HepG2 (cell line): ENCODE data around the gene GPR37L1. TPM values are rescaled to one million over a fixed set of nuclear protein-coding genes. Genes with fewer than 3 reads are reported as not detected.

Experiments used
- ATF7-NPFF ChIP-seq: sonication (generic); formaldehyde crosslinking; IDR thresholded peaks from 2 replicates; pipeline ENCODE4 v1.8.1; 2023; ENCODE audit warnings: mild to moderate bottlenecking, low read depth, missing genetic modification reagents, moderate library complexity
- FOXO4 ChIP-seq: sonication (generic); formaldehyde crosslinking; conservative IDR thresholded peaks from 2 replicates; pipeline ENCODE4 v1.8.1; 2023; ENCODE audit warnings: missing genetic modification reagents
- HNRNPUL1 ChIP-seq: fragments of 200-400 bp; formaldehyde crosslinking; IDR thresholded peaks from 2 replicates; pipeline ENCODE4 v1.6.1; 2017; ENCODE audit warnings: low read depth, mild to moderate bottlenecking, low read length, moderate library complexity
- NCOA2 ChIP-seq: sonication (generic); formaldehyde crosslinking; IDR thresholded peaks from 2 replicates; pipeline ENCODE4 v1.8.0; 2022; ENCODE audit warnings: inconsistent platforms
- NFKBIZ ChIP-seq: IDR thresholded peaks from 2 replicates; pipeline ENCODE4 v1.6.1; 2018; ENCODE audit warnings: missing genetic modification reagents, missing compliant biosample characterization
- NFRKB ChIP-seq: fragments of 450-650 bp; IDR thresholded peaks from 2 replicates; pipeline ENCODE4 v1.6.1; 2017
- NR2F1 ChIP-seq, 2 experiments: fragments of 450-650 bp in 1 of 2; formaldehyde crosslinking in 1 of 2; IDR thresholded peaks; 2 replicates each; pipeline versions ENCODE4 v1.5.0 to v1.6.1; 2016 to 2020; ENCODE audit warnings: mild to moderate bottlenecking in 1 of 2, missing compliant biosample characterization in 1 of 2, missing genetic modification reagents in 1 of 2, moderate library complexity in 1 of 2
- RORA ChIP-seq: sonication (generic); formaldehyde crosslinking; IDR thresholded peaks from 2 replicates; pipeline ENCODE4 v1.5.0; 2020; ENCODE audit warnings: mild to moderate bottlenecking, missing genetic modification reagents, moderate library complexity
- SP140L ChIP-seq: sonication (generic); formaldehyde crosslinking; IDR thresholded peaks from 2 replicates; pipeline ENCODE4 v1.4.0; 2020; ENCODE audit warnings: missing genetic modification reagents, borderline replicate concordance
- SRSF1 ChIP-seq: fragments of 200-400 bp; formaldehyde crosslinking; optimal IDR thresholded peaks from 2 replicates; pipeline ENCODE3; 2017; ENCODE audit warnings: mild to moderate bottlenecking, low read depth, low read length, moderate library complexity
- XRCC5 ChIP-seq: fragments of 200-400 bp; formaldehyde crosslinking; optimal IDR thresholded peaks from 2 replicates; pipeline ENCODE3; 2017; ENCODE audit warnings: mild to moderate bottlenecking, low read length
- ZIK1 ChIP-seq: sonication (generic); formaldehyde crosslinking; IDR thresholded peaks from 2 replicates; pipeline ENCODE4 v1.5.0; 2020; ENCODE audit warnings: mild to moderate bottlenecking, low read depth, missing genetic modification reagents, borderline replicate concordance
- ZNF431 ChIP-seq: sonication (generic); formaldehyde crosslinking; IDR thresholded peaks from 2 replicates; pipeline ENCODE4 v1.9.0; 2022; ENCODE audit warnings: missing genetic modification reagents, low read depth, mild to moderate bottlenecking, borderline replicate concordance
- ZNF451 ChIP-seq: sonication (generic); formaldehyde crosslinking; IDR thresholded peaks from 2 replicates; pipeline ENCODE4 v1.5.0; 2020; ENCODE audit warnings: mild to moderate bottlenecking, missing genetic modification reagents
- ZNF839 ChIP-seq: sonication (generic); formaldehyde crosslinking; IDR thresholded peaks from 2 replicates; pipeline ENCODE4 v1.4.0; 2020; ENCODE audit warnings: missing genetic modification reagents, mild to moderate bottlenecking, borderline replicate concordance
- ZSCAN21 ChIP-seq: sonication (generic); formaldehyde crosslinking; IDR thresholded peaks from 2 replicates; pipeline ENCODE4 v1.8.0; 2022; ENCODE audit warnings: mild to moderate bottlenecking, missing genetic modification reagents, moderate library complexity, borderline replicate concordance
- polyA plus RNA-seq, 8 experiments: library from polyadenylated mRNA; depleted of rRNA in 3 of 8; stranded (reverse) in 7 of 8; unstranded in 1 of 8; fragments of >200 nt; fragmentation: Illumina TruSeq in 4 of 8; extraction: Trizol in 4 of 8; gene quantifications; 2 replicates each; pipeline versions ENCODE4 v1.2.1 to v1.2.3, GENCODE V29; 2011 to 2016; ENCODE audit warnings: low read depth in 4 of 8, missing spikeins in 1 of 8, mixed read lengths in 1 of 8; ENCODE audit not compliant: insufficient read depth in 1 of 8
- total RNA-seq, 5 experiments: library from RNA; depleted of rRNA; stranded (reverse); fragments of >200 nt; fragmentation: Illumina TruSeq; extraction: Trizol; gene quantifications; 2 replicates each; pipeline ENCODE4 v1.2.3, GENCODE V29; 2016; ENCODE audit warnings: low read depth in 1 of 5
- TF ChIP-seq, protein P1 (sequence below): sonication (generic); formaldehyde crosslinking; IDR thresholded peaks from 2 replicates; pipeline ENCODE4 v1.8.1; 2023; ENCODE audit warnings: mild to moderate bottlenecking, inconsistent platforms, moderate library complexity, missing genetic modification reagents, borderline replicate concordance
- TF ChIP-seq, protein P2 (sequence below): sonication (generic); formaldehyde crosslinking; IDR thresholded peaks from 2 replicates; pipeline ENCODE4 v1.8.1; 2022; ENCODE audit warnings: low read depth, mild to moderate bottlenecking, missing genetic modification reagents
- TF ChIP-seq, protein P3 (sequence below): sonication (generic); formaldehyde crosslinking; IDR thresholded peaks from 2 replicates; pipeline ENCODE4 v1.4.0; 2020; ENCODE audit warnings: missing genetic modification reagents

The GPR37L1 gene
- total and polyA plus RNA-seq, 2 of the 13 experiments (the other 11 are each of a cell fraction or from before 2014, with no cell fraction given): 0.13 TPM; not detected in 1

DNA sequence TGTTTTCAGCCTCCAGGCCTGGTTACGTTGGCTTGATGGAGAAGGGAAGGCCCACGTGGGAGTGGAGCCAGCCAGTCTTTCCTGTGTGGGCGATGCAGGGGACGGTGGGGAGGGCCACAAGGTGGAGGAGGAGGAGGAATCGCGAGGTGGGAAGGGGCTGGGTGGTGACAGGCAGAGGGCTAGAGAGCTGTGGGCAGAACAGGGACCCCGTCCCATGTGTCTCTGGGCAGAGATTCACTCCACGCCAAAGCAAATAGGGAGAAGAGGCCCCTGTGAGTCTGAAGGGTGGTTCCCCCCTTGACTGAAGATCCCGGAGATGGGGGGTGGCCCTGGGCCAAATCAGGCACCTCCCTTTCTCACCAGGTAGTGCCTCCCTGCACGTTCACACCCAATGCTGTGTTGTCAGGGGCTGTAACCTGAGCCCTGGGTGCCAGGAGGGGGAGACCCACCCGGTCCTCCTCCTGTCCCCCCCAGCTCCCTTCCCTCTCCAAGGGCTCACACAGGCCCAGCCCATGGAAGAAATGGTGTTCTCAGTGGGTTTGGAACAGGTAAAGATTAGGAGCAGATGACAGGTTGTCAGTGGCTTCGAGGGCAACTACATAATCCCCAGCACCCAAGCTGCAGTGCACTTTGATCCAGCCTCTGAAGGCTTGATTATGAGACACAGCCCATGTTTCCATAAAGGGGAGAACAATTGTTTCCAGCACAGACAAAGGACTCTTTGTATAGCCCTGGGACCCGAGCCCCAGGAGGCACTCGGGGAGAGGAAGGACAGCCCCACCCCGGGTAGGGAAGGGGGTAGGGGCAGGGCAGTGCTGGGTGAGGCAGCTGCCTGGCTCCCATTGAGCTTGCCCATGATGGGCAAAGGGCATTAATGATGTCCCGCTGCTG, 37.7 kb upstream of the GPR37L1 start (continued):
- TF ChIP-seq, protein P1, sequence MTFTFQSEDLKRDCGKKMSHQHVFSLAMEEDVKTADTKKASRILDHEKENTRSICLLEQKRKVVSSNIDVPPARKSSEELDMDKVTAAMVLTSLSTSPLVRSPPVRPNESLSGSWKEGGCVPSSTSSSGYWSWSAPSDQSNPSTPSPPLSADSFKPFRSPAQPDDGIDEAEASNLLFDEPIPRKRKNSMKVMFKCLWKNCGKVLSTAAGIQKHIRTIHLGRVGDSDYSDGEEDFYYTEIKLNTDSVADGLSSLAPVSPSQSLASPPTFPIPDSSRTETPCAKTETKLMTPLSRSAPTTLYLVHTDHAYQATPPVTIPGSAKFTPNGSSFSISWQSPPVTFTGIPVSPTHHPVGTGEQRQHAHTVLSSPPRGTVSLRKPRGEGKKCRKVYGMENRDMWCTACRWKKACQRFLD (CRISPR knock-in tag): no peak
- TF ChIP-seq HNRNPUL1 (no peak), NFKBIZ (peak; percentile 49; the same call in 1 of the 2 replicates), FOXO4 (no peak), XRCC5 (peak; percentile 61), RORA (CRISPR knock-in tag) (no peak), ZSCAN21 (CRISPR knock-in tag) (peak; percentile 93; the same call in 1 of the 2 replicates), SP140L (CRISPR knock-in tag) (no peak), ATF7-NPFF (CRISPR knock-in tag) (peak; percentile 43; the same call in 1 of the 2 replicates), SRSF1 (peak; percentile 33), NR2F1 (CRISPR knock-in tag; IDR thresholded peaks at IDR 0.05) (0 out of 4 replicates have a peak, but pooled peaks of 1 of the 2 experiments have one; percentile 3), ZIK1 (CRISPR knock-in tag) (0 out of 2 replicates have a peak, but pooled peaks have one; percentile 44), ZNF431 (no peak; the same call in 1 of the 2 replicates), ZNF839 (0 out of 2 replicates have a peak, but pooled peaks have one; percentile 57), ZNF451 (CRISPR knock-in tag) (peak; percentile 80; the same call in 1 of the 2 replicates), NFRKB (no peak), NCOA2 (CRISPR knock-in tag) (peak; percentile 59; the same call in 1 of the 2 replicates)
- TF ChIP-seq, protein P2, sequence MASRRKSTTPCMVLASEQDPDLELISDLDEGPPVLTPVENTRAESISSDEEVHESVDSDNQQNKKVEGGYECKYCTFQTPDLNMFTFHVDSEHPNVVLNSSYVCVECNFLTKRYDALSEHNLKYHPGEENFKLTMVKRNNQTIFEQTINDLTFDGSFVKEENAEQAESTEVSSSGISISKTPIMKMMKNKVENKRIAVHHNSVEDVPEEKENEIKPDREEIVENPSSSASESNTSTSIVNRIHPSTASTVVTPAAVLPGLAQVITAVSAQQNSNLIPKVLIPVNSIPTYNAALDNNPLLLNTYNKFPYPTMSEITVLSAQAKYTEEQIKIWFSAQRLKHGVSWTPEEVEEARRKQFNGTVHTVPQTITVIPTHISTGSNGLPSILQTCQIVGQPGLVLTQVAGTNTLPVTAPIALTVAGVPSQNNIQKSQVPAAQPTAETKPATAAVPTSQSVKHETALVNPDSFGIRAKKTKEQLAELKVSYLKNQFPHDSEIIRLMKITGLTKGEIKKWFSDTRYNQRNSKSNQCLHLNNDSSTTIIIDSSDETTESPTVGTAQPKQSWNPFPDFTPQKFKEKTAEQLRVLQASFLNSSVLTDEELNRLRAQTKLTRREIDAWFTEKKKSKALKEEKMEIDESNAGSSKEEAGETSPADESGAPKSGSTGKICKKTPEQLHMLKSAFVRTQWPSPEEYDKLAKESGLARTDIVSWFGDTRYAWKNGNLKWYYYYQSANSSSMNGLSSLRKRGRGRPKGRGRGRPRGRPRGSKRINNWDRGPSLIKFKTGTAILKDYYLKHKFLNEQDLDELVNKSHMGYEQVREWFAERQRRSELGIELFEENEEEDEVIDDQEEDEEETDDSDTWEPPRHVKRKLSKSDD (CRISPR knock-in tag): no peak
- TF ChIP-seq, protein P3, sequence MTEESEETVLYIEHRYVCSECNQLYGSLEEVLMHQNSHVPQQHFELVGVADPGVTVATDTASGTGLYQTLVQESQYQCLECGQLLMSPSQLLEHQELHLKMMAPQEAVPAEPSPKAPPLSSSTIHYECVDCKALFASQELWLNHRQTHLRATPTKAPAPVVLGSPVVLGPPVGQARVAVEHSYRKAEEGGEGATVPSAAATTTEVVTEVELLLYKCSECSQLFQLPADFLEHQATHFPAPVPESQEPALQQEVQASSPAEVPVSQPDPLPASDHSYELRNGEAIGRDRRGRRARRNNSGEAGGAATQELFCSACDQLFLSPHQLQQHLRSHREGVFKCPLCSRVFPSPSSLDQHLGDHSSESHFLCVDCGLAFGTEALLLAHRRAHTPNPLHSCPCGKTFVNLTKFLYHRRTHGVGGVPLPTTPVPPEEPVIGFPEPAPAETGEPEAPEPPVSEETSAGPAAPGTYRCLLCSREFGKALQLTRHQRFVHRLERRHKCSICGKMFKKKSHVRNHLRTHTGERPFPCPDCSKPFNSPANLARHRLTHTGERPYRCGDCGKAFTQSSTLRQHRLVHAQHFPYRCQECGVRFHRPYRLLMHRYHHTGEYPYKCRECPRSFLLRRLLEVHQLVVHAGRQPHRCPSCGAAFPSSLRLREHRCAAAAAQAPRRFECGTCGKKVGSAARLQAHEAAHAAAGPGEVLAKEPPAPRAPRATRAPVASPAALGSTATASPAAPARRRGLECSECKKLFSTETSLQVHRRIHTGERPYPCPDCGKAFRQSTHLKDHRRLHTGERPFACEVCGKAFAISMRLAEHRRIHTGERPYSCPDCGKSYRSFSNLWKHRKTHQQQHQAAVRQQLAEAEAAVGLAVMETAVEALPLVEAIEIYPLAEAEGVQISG (CRISPR knock-in tag): no peak; the same call in 1 of the 2 replicates
